NCI-H2029 treated with DMSO at 0.1 percent for 48 hours (cell line): Measurements from ENCODE around the gene ACE.
A peak's percentile ranks its signal among the peaks of the same experiment; 100 is the strongest.

ENCODE experiments used
- DNase-seq: peaks from one replicate; lab custom pipeline; 2025; lab: John Stamatoyannopoulos, UW

The ACE gene

DNA sequence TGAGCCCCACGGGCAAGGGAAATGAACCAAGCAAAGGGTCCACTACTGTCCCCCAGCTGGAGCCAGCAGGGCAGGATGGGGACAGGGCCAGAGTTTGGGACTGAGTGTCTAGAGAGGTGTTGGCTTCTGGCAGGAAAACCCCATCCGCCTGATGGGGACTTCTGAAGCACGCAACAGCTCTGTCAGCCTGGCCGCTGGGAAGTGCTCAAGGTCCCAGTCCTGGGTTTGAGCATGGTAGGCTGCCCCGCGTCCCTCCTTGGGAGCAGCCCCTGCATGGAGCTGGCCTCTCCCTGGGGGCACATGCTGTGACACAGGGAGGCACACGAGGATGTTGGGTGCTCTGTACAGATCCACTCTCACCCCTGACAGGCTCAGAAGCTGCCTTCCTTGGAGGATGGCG is 14.6 kb downstream of the ACE start:
- no peak for DNase-seq

GRCh38 chr17:63491977-63492618 is 15.2 kb downstream of the ACE start:
- DNase-seq, result no peak

DNA sequence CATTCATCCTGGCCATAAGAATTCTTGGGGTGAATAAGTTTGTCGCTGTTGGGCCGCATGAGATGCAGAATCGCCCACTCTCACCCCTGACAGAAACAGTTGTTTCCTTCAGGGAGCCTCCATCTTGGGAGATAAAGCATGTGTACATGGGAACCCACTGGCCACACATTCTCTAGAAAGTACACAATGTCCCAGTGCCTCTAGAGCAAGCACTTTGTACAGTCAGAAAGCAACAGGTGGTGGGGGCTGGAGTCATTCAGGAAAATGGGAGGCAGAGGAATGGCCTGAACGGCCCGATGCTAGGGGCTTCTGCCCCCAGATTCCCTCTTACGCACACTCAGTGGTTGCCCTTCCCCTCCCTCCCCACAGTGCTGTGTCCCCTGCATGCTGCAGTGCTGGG is 16.1 kb downstream of the ACE start:
- DNase-seq, result no peak

DNA sequence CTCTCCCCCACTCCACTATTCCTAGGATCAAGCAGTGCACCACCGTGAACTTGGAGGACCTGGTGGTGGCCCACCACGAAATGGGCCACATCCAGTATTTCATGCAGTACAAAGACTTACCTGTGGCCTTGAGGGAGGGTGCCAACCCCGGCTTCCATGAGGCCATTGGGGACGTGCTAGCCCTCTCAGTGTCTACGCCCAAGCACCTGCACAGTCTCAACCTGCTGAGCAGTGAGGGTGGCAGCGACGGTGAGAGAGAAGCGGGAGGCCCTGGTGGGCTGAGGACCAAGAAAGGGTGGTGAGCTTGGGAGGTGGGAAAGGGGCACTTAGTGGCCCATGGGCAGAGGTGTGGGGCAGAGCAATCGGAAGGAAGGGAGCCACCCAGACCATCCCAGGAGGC is 16.6 kb downstream of the ACE start:
- no peak for DNase-seq

DNA sequence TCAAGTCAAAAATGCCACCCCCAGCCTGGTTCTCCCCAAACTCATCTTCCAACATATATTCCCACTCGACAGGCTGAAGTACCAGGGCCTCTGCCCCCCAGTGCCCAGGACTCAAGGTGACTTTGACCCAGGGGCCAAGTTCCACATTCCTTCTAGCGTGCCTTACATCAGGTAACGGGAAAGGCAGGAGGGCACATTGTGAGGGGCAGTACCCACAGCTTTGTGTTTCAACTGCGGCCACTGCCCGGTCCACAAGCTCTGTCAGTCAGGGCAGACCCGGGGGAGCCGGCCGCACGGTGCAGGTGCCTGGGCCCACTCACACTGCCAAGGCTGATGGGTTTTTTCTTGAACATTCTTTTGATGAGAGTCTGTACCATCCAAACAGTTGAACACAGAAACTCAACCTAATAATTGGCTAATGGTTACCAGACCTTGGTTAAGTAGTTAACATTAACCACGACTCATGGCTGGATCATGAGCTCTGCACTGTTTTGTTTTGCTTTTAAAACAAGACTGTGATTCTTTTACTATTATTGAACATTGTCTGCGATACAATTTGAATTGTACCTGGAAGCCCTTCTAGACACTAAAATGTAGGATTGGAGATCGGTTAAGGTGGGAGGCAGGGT is 17.6 kb downstream of the ACE start:
- DNase-seq, result no peak

DNA sequence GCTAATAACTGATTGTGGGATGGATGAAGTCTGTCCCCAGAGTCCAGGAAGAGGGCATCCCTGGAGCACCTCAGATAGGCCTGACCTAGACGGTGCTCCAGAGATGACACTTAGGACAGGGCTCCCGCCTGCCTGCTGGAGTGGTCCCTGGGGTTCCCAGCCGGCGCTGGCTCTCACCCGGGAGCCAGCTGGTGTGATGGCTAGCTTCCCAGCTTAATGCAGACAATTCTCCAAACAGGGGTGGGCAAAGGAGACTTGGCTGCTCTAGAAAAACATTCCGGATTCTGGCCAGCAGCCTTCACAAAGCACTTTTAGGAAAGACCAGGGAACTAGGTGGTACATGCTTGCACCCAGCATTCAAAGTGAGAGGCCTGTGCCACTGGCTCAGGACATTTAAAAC is 18.6 kb downstream of the ACE start:
- no peak for DNase-seq

- DNase-seq, result no peak
These were observed 19.3 kb downstream of the ACE start for GRCh38 chr17:63496177-63496576.

GRCh38 chr17:63496663-63497400 is 20.0 kb downstream of the ACE start:
- DNase-seq, result no peak

DNA sequence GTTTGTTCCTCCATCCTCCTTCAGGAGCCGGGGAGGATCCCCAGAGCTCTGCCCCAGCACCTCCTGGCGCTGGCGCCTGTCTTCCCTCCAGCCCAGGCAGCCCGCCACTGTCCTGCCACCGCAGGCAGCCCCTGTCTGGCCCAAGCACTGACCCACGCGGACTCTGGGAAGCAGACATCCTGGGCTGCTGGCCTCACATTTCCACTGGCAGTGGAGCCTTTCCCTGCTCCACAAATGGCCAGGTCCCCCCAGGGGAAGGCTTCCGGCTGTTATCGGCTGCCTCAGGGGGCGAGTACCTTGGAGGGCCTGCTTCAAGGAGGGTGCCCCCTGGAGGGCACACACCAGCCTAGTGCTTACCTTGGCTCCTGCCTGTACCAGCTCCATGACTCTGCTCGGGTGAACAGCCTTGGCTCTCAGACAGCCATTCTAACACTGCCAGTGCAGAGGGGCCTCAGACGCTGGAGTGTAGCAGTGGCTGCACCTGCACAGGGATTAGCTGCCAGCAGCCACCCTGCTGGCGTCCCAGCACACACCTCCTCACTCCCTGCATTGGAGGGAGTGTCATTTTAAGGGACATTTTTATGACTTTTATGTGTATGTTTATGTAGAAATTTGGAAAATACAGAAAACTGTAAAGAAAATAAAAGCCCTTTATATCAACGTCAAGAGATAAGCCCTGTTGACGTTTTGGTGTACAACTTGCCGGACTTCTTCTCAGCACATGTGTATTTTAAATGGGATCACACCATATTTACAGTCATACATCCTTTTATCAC is 21.0 kb downstream of the ACE start:
- peak; percentile 24 for DNase-seq

- no peak for DNase-seq
These were observed 21.9 kb downstream of the ACE start for GRCh38 chr17:63498626-63499195.

DNA sequence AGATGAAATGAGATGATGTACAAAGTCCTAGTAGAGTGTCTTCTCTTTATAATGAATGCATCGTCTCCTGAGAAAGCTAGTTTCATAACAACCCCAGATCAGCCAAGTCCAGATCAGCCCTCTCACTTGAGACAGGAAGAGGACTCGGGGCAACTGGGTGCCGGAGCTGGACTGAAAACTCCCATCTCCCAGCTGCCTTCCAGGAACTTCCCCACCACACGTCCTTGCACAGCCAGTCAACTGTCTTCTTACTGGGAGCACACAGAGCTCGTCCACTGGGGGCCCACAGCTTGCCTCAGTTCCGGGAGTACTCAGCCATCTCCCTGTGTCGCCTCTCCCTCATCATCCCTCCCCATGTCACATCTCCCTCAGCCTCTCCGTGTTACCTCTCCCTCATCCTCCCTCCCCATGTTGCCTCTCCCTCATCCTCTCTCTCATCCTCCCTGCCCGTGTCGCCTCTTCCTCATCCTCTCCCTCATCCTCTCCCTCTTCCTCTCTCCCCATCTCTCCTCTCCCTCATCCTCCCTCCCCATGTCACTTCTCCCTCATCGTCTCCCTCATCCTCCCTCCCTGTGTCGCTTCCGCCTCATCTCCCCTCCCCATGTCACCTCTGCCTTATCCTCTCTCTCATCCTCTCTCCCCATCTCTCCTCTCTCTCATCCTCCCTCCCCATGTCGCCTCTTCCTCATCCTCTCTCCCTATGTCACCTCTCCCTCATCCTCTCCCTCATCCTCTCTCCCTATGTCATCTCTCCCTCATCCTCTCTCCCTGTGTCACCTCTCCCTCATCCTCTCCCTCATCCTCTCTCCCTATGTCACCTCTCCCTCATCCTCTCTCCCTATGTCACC is 23.9 kb downstream of the ACE start:
- DNase-seq, result no peak

DNA sequence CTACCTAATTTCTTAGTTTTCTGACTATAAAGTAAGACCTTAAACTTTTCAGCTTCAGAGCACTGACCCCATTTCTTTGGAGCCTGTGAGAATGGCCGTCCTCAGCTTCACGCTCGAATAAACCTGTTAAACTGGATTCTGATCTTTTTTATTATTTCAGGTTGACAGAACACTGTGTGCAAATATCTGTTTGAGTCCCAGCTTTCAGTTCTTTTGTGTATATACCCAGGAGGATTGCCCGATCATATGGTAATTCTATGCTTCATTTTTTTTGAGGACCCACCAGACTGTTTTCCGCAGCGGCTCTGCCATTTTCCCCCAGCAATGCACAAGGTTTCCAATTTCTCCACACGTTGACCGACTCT is 26.5 kb downstream of the ACE start:
- DNase-seq, result no peak

- DNase-seq, result no peak
These were observed 27.4 kb downstream of the ACE start for GRCh38 chr17:63504261-63504660.

- no peak for DNase-seq
These were observed 28.5 kb downstream of the ACE start for GRCh38 chr17:63505341-63505740.

DNA sequence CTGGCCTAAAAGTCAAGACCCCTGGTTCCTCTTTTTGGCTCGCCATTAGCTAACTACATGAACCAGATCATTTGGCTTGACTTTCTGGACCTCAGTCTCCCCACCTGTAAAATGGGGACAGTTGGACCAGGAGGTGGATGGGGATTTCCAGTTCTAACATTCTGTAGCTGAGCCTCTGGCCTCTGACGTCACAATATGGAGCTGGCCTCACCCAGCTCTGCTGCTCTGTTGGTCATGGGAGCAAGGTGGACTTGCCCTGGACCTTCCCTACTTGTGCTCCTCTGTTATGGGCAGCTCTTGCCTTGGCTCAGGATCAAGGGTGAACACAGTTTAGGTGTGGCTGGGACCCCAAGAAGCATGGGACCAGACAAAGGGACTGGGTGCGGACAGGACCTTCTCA is 29.8 kb downstream of the ACE start:
- no peak for DNase-seq

- DNase-seq, result no peak
These were observed 34.5 kb downstream of the ACE start for GRCh38 chr17:63511331-63511730.

GRCh38 chr17:63512388-63512787 is 35.5 kb downstream of the ACE start:
- no peak for DNase-seq

DNA sequence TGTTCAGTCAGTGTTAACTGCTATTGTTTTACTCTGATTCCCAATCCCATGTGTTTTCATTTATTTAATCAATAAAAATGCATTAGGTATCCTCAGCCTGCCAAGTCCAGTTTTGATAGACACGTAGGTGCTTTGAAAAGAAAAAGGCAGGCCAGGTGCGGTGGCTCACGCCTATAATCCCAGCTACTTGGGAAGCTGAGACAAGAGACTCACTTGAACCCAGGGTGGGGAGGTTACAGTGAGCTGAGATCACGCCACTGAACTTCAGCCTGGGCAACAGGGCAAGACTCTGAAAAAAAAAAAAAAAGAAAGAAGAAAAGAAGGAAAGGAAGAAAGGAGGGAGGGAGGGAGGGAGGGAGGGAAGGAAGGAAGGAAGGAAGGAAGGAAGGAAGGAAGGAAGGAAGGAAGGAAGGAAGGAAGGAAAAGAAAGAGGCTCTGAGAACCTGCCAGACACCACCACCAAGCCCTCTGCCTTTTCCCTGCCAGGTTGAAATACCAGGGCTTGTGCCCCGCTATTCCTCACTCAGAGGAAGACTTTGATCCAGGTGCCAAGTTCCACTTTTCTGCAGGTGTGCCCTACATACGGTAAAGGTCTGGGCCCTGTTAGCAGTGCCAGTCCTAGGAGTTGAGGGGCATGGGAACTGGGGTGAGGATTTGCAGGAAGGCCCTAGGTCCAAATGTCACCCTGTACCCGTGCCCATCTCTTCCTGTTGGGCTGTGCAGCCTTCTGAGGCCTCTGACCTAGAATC is 36.2 kb downstream of the ACE start:
- DNase-seq, result no peak

DNA sequence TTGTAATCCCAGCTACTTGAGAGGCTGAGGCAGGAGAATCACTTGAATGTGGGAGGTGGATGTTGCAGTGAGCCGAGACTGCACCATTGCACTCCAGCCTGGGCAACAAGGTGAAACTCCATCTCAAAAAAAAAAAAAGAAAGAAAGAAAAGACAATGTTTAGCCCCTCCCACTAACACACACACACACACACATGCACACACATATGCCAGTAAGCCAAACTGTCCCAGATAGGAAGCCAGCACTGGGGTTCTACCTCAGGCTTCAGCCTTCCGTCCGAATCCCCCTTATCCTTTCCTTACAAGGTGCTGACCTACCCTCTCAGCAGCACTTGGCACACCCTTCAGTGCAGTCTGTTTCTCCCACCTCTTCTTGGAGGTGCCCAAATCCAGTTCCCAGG is 37.6 kb downstream of the ACE start:
- DNase-seq, result no peak

DNA sequence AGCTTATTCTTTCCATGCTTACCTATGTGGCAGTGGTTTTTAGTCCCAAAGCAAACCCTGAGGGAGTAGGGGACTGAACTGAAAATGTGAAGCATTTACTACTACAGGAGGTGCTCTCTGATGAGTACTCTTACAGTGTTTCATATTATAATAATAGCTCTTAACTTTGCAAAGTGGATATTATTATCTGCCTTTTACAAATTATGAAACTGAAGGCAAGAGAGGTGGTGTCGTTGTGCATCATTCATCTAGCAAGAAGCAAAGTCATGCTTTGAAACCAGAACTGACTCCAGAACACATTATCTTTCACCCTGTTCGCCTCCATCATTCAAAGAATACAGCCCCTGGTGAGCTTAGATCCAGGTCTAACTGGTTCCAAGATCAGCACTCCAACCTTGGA is 38.1 kb downstream of the ACE start:
- DNase-seq, result no peak

DNA sequence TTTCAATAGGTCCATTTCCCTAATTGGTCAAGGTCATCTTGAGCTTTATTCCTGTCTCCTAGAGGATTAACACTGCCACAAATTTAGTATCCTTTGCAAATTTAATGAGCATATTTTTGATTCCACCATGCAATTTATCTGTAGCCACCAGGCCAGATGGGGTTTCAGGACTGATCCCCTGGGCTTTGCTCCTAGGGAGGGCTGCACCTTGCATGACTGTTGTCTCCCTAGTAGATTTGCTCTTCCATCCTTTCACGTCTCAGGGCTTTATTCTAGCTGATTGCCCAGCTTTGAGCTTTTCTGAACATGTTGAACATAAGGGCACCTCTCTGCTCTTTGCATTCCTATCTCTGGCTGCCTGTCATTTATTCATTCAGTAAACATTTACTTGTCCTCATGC is 38.6 kb downstream of the ACE start:
- no peak for DNase-seq
